GM12878 (cell line): ENCODE measurements around the gene NLRC5. TPM values are rescaled to one million over a fixed set of nuclear protein-coding genes. Genes with fewer than 3 reads are reported as not detected.
A peak's percentile ranks its signal among the peaks of the same experiment; 100 is the strongest.

Experiments
- CBFB ChIP-seq: IDR thresholded peaks from 2 replicates; pipeline ENCODE4 v1.6.1; 2016; ENCODE audit warnings: antibody characterized with exemption, low read depth
- CUX1 ChIP-seq: IDR thresholded peaks from 2 replicates; pipeline ENCODE4 v1.6.1; 2012; ENCODE audit warnings: improper control_type of control experiment, low read depth, low read length; ENCODE audit not compliant: insufficient replicate concordance
- FOXK2 ChIP-seq: fragments of 450-650 bp; IDR thresholded peaks from 2 replicates; pipeline ENCODE4 v1.6.1; 2017; ENCODE audit warnings: mild to moderate bottlenecking, moderate library complexity
- SIX5 ChIP-seq: IDR thresholded peaks from 2 replicates; pipeline ENCODE4 v1.6.1; 2011; ENCODE audit warnings: mild to moderate bottlenecking, low read depth, low read length, moderate library complexity; ENCODE audit not compliant: severe bottlenecking
- YY1 ChIP-seq: IDR thresholded peaks from 2 replicates; pipeline ENCODE4 v1.6.1; 2011; ENCODE audit warnings: low read depth, mild to moderate bottlenecking, low read length
- ZSCAN29 ChIP-seq: fragments of 450-650 bp; IDR thresholded peaks from 2 replicates; pipeline ENCODE4 v1.6.1; 2017; ENCODE audit warnings: mild to moderate bottlenecking, moderate library complexity
- polyA plus RNA-seq, 11 experiments: library from polyadenylated mRNA; depleted of rRNA in 4 of 11; unstranded in 6 of 11; stranded (reverse) in 5 of 11; fragments of >200 nt; fragmentation: Nextera tagmentation in 4 of 11; fragmentation: Illumina TruSeq in 1 of 11; extraction: Ambion mirVana in 4 of 11; extraction: Trizol in 1 of 11; gene quantifications; 1 replicate in 1 of 11; 2 replicates in 10 of 11; pipeline versions ENCODE4 v1.2.1 to v1.2.3, GENCODE V29; 2011 to 2016; ENCODE audit warnings: inconsistent platforms in 2 of 11, missing spikeins in 2 of 11, low read depth in 1 of 11
- total RNA-seq, 4 experiments: library from RNA; depleted of rRNA in 3 of 4; stranded (reverse); fragments of >200 nt in 3 of 4; fragmentation: Illumina TruSeq in 1 of 4; extraction: Trizol in 1 of 4; gene quantifications; 2 replicates each; pipeline versions ENCODE4 v1.2.1 to v1.2.3, GENCODE V29; 2013 to 2021

The NLRC5 gene
- total and polyA plus RNA-seq, 10 of the 15 experiments (the other 5 are each of a cell fraction or from before 2014, with no cell fraction given), result 13.1 to 105 (median 57.3) TPM

DNA sequence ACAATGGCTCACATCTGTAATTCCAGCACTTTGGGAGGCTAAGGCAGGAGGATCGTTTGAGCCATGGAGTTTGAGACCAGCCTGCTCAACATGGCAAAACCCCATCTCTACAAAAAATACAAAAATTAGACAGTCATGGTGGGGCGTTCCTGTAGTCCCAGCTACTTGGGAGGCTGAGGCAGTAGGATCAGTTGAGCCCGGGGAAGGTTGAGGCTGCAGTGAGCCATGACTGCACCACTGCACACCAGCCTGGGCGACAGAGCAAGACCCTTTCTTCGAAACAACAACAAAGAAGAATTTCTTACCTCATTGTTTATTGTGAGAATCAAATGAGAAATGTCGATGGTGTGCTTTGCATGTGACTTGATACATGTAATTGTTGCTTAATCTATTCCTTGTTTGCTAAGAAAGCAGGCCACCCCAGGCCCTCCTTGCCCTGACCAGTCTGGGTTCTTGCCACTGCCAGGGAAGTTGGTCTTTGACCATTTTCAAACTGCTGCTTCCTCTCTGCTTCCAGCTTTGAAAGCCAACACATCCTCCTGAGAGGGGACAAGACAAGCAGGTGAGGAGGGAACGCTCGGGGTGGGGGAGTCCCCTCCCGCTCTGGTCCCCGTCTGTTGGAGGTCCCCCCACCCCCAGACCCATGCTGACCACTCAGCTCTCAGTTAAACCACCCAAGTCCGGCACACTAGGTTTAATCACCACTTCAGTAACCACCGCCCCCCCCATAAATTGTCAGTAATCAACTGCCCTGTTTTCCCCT is 55.8 kb downstream of the NLRC5 start (continued):
- TF ChIP-seq CUX1 (no peak), CBFB (peak; percentile 22; the same call in 1 of the 2 replicates), FOXK2 (no peak), YY1 (no peak), ZSCAN29 (no peak), SIX5 (no peak)
